Glomerular endothelial cell (primary cell): ENCODE data around the gene MARF1. TPM values are rescaled to one million over a fixed set of nuclear protein-coding genes. Genes with fewer than 3 reads are reported as not detected.

ENCODE experiments used
- DNase-seq: peaks from one replicate; pipeline ENCODE4 v3.0.0-alpha.2; 2011; ENCODE audit warnings: low read depth, low spot score; ENCODE audit errors: extremely low read depth
- total RNA-seq: library from RNA; depleted of rRNA; stranded (reverse); fragments of >200 nt; gene quantifications from 2 replicates; pipeline ENCODE4 v1.2.3, GENCODE V29; 2015

The MARF1 gene
- total RNA-seq, 1 donor from 2014 or later = 25.4 TPM

DNA sequence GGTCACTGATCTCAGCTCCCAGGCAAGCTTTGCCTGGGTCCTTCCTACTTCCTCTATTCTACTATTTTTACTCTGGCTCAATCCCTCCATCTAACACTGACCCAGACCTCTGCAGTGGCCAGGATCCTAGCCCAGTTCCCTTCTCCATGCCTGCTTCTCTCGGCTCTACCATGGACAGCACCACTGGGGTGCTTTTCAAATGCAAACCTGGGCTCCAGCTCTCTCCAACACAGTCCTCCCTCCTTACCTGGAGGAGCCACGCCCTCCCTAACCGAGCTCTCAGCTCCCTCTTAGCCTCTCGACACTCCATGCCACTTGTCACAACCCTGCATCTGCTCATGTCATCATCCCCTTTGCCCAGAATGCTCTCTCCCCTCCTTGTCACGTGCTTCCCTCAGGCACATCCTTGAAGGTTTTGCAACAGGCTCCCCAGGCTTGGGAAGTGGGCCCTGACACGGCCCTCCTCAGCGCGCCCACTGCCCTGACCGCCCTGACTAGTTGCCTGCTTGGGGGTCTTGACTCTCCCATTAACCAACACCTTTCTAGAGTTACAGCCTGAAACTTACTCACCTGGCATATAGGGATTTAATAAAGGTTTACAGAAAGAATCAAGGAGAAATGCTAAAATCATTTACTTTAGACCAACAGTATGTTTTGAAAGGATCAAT, 41.6 kb downstream of the MARF1 start:
- DNase-seq = no peak

GRCh38 chr16:15599303-15600070, 43.5 kb downstream of the MARF1 start:
- no peak for DNase-seq

GRCh38 chr16:15598648-15599190, 44.2 kb downstream of the MARF1 start:
- no peak for DNase-seq

GRCh38 chr16:15597822-15598647, 44.9 kb downstream of the MARF1 start:
- DNase-seq = no peak

GRCh38 chr16:15597135-15597534, 45.8 kb downstream of the MARF1 start:
- no peak for DNase-seq

GRCh38 chr16:15594711-15595320, 48.1 kb downstream of the MARF1 start:
- DNase-seq = no peak

DNA sequence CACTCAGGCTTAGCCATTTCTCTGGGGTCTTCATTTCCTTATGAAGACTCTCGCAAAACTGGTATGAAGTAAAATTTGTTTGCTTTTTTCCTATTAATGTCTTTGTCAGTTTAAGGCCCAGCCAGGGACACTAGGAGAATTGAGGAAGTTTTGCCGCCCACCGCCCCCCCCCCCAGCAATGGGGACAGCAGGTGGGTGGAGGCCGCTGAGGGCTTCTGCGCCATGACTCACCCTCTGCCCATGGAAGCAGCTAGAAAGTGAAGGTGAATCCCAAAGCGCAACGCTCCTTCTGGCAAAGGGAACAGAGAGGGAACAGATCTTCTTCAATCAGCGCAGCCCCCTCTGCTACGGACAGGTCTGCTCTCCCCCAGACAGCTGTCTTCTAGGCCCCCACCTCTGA, 49.7 kb downstream of the MARF1 start:
- no peak for DNase-seq

DNA sequence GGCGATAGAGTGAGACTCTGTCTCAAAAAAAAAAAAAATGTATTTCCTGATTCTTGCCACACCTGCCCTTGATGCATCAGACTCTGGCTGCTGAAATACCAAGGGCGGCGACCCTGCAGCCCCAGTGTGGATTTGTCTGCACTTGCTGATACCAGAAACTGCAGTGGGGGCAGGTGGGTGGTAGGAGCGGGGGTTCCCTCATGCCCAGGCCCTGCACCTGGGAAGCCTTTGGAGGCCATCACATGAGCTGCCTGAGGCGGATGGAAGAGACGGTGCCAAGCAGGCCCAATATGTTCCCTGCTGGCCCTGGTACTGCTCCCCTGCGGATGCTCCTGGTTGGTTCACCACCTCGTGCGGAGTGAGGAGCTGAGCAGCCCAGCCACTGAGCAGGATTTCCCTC, 50.6 kb downstream of the MARF1 start:
- no peak for DNase-seq

DNA sequence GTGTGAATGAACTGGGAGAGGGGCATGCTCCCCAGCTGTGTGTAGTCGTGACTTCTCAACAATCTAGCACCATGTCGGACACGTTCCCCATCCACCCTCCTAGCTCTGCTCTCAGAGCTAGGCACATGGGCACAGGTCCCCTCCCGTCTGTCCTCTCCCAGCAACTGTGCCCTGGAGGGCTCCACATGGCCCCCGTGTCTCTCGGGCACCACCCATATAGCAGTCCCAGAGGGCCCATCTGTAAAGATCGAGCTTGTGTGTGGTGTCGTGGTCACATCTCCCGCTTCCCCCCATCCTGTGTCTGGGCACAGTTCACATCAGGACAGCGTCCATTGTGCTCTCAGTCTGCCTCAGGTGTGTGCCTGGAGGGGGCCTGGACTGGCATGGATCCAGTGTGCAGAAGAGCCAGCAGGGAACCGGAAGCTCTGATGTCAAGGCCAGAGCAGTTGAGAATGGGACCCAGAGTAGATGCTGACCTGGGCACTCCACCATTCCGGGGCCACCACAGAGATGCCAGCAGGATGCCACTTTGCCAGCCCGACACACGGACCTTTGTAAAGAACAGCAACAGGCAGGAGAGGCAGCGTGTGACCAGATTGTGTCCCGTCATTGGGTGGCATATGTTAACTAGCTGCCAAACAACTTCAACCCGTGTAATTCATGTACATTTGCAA, 55.7 kb downstream of the MARF1 start:
- no peak for DNase-seq

DNA sequence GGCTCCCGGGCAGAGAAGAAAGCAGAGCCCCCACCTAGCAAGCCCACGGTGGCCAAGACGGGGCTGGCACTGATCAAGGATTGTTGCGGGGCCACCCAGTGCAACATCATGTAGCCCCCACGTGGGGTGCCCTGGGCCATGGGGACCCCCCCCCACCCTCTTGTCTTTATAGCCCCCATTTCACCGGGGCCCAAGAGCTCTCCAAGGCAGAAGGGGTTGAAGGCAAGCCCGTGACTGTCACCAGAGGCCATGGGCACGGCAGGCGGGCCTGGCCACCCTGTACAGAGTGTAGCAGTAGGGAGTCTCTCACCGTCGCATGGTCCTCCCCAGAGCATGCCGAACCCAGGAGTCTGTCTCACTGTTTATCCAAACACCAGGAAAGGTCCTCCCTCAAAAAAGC, 56.2 kb downstream of the MARF1 start:
- DNase-seq = no peak

DNA sequence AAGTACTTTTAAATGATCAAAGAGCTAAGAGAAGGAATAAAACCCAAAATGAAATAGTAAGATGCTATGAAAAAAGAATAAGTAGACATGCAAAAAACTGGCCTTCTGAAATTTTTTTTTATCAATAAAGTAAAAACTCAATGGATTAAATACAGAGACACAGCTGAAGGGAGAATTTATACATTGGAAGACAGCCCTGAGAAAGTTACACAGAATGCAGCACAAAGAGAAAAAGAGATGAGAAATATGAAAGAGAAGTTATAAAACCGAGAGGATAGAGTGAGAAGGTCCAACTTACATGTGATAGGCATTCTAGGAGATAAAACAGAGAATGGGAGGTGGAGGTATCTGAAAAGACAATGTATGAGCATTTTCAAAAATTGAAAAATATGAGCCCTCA, 57.0 kb downstream of the MARF1 start:
- no peak for DNase-seq

GRCh38 chr16:15583526-15583925, 59.4 kb downstream of the MARF1 start:
- DNase-seq = no peak

GRCh38 chr16:15581127-15581815, 61.7 kb downstream of the MARF1 start:
- DNase-seq = peak; percentile 27

DNA sequence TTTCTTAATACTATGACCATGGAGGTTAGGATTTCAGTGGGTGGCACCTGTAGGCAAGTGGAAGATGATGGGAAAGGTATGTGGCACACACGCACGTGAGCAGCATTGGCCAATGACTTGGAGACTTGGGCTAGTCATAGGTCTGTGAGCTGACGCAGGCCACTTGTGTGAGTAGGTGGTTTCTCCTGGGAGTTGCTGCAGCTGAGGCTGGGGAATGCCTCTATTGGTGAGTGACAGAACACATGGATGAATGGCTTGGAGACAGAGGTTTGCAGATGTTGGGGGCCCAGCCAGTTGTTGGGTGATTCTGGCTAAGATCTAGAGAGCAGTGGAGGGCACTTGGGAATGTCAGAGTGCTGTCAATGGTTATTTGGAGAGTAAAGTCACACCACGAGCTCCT, 64.1 kb downstream of the MARF1 start:
- DNase-seq = no peak

GRCh38 chr16:15576960-15577958, 65.7 kb downstream of the MARF1 start:
- no peak for DNase-seq

GRCh38 chr16:15575293-15576049, 67.5 kb downstream of the MARF1 start:
- no peak for DNase-seq

DNA sequence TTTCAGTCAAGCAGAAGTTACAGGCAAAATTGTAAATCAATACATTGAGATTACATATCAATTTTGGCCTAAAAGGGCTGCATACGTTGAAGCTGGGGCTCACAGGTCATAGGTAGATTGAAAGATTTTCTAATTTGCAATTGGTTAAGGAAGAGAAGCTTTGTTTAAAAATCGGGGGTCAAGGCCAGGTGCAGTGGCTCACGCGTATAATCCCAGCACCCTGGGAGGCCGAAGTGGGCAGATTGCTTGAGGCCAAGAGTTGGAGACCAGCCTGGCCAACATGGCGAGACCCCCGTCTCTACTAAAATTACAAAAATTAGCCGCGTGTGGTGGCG, 68.4 kb downstream of the MARF1 start:
- no peak for DNase-seq
